Neural cell (in vitro differentiated cells): Measurements from ENCODE around the gene KIT. TPM values are rescaled to one million over a fixed set of nuclear protein-coding genes. Genes with fewer than 3 reads are reported as not detected.

ENCODE experiments used
- H2AFZ ChIP-seq: fragments of 200-600, 300-800 bp; sonication (generic), shearing (Covaris generic); 2 replicates; pipeline ENCODE4 v1.6.0; 2014; ENCODE audit warnings: low read depth, mild to moderate bottlenecking, antibody characterized with exemption, low read length, moderate library complexity
- H3F3A ChIP-seq: fragments of 200-600 bp; shearing (Covaris generic); 2 replicates; pipeline ENCODE4 v1.6.1; 2016; ENCODE audit warnings: mild to moderate bottlenecking, moderate library complexity, mixed read lengths, antibody characterized with exemption, low read length; ENCODE audit not compliant: insufficient read depth, poor library complexity, severe bottlenecking
- H3K27ac ChIP-seq: fragments of 200-600, 300-800 bp; sonication (generic), shearing (Covaris generic); 2 replicates; pipeline ENCODE4 v1.5.1; 2014; ENCODE audit warnings: mild to moderate bottlenecking, low read length, moderate library complexity
- H3K27me3 ChIP-seq: fragments of 300-800, 200-600 bp; sonication (generic), shearing (Covaris generic); 2 replicates; pipeline ENCODE4 v1.6.0; 2014; ENCODE audit warnings: mild to moderate bottlenecking, low read depth, low read length, moderate library complexity; ENCODE audit not compliant: insufficient read depth
- H3K36me3 ChIP-seq: fragments of 300-800, 200-600 bp; sonication (generic), shearing (Covaris generic); 2 replicates; pipeline ENCODE4 v1.5.1; 2014; ENCODE audit warnings: mild to moderate bottlenecking, antibody characterized with exemption, low read length, moderate library complexity; ENCODE audit not compliant: insufficient read depth
- H3K4me2 ChIP-seq: fragments of 300-800, 200-600 bp; sonication (generic), shearing (Covaris generic); 2 replicates; pipeline ENCODE4 v1.6.0; 2014; ENCODE audit warnings: mild to moderate bottlenecking, low read length
- H3K4me3 ChIP-seq: fragments of 300-800, 200-600 bp; sonication (generic), shearing (Covaris generic); 2 replicates; pipeline ENCODE4 v1.5.1; 2014; ENCODE audit warnings: mild to moderate bottlenecking, low read length, moderate library complexity
- H3K79me2 ChIP-seq: fragments of 200-600 bp; shearing (Covaris generic); replicated peaks from 2 replicates; pipeline ENCODE4 v1.6.0; 2014; ENCODE audit warnings: mild to moderate bottlenecking, low read length, moderate library complexity; ENCODE audit not compliant: insufficient read depth
- H3K9ac ChIP-seq: fragments of 300-800, 200-600 bp; sonication (generic), shearing (Covaris generic); 2 replicates; pipeline ENCODE4 v1.6.1; 2016; ENCODE audit warnings: mild to moderate bottlenecking, low read length, mixed read lengths
- H3K9me2 ChIP-seq: fragments of 200-600 bp; shearing (Covaris generic); 2 replicates; pipeline ENCODE4 v1.6.1; 2016; ENCODE audit warnings: mild to moderate bottlenecking, low read length, mixed read lengths; ENCODE audit not compliant: insufficient read depth
- H3K9me3 ChIP-seq: fragments of 200-600, 300-800 bp; sonication (generic), shearing (Covaris generic); 2 replicates; pipeline ENCODE4 v1.6.1; 2016; ENCODE audit warnings: mild to moderate bottlenecking, mixed run types, low read length, moderate library complexity, mixed read lengths
- H4K20me1 ChIP-seq: fragments of 200-600 bp; shearing (Covaris generic); 2 replicates; pipeline ENCODE4 v1.6.1; 2016; ENCODE audit warnings: mild to moderate bottlenecking, mixed run types; ENCODE audit not compliant: insufficient read depth
- EP300 ChIP-seq: fragments of 450-650 bp; conservative IDR thresholded peaks from 2 replicates; pipeline ENCODE4 v1.6.1; 2014; ENCODE audit warnings: antibody characterized with exemption, mild to moderate bottlenecking, moderate library complexity; ENCODE audit not compliant: poor library complexity, severe bottlenecking
- EZH2 ChIP-seq: fragments of 200-600, 300-800 bp; shearing (Covaris generic), sonication (generic); IDR thresholded peaks from 2 replicates; pipeline ENCODE4 v1.6.1; 2014; ENCODE audit warnings: antibody characterized with exemption, low read length, borderline replicate concordance, mild to moderate bottlenecking; ENCODE audit not compliant: insufficient read depth, poor library complexity, severe bottlenecking
- MXI1 ChIP-seq: fragments of 450-650 bp; conservative IDR thresholded peaks from 2 replicates; pipeline ENCODE4 v1.6.1; 2014; ENCODE audit warnings: antibody characterized with exemption, mild to moderate bottlenecking; ENCODE audit not compliant: poor library complexity, severe bottlenecking
- POLR2AphosphoS5 ChIP-seq: IDR thresholded peaks from 2 replicates; pipeline ENCODE4 v1.6.1; 2012
- RAD21 ChIP-seq: fragments of 450-650 bp; conservative IDR thresholded peaks from 2 replicates; pipeline ENCODE4 v1.6.1; 2014; ENCODE audit warnings: antibody characterized with exemption, mild to moderate bottlenecking, moderate library complexity
- REST ChIP-seq: IDR thresholded peaks from 2 replicates; pipeline ENCODE4 v1.6.1; 2012; ENCODE audit warnings: borderline replicate concordance
- SMC3 ChIP-seq: fragments of 450-650 bp; conservative IDR thresholded peaks from 2 replicates; pipeline ENCODE4 v1.6.1; 2014; ENCODE audit warnings: antibody characterized with exemption, mild to moderate bottlenecking, moderate library complexity; ENCODE audit not compliant: poor library complexity
- TAF1 ChIP-seq: IDR thresholded peaks from 2 replicates; pipeline ENCODE4 v1.6.1; 2012; ENCODE audit warnings: low read depth
- polyA plus RNA-seq: library from polyadenylated mRNA; depleted of rRNA; stranded (reverse); fragments of >200 nt; gene quantifications from 2 replicates; pipeline ENCODE4 v1.2.3, GENCODE V29; 2014
- TF ChIP-seq, protein P1 (sequence below): fragments of 450-650 bp; IDR thresholded peaks from 2 replicates; pipeline ENCODE4 v1.5.1; 2014; ENCODE audit warnings: antibody characterized with exemption, mild to moderate bottlenecking, moderate library complexity; ENCODE audit not compliant: poor library complexity, severe bottlenecking

The KIT gene
- polyA plus RNA-seq, 1 donor from 2014 or later: 0.95 TPM

DNA sequence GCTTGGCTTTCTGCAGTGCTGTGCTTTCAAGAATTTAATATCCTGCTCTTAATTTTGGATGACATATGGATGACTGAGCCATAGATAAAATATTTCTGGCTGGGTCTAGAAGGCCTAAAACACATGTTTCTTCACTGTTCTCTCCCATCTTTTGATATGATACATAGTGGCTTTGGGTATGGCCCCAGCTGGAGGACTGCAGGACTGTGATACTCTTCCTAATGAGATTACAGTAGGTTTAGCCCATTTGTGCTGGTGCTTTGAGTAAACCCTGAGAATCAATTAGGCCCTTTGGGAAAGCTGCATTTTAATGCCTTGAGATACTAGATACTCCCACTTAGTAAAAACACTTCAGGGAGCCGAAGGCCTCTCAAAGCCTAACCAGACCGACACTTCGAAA, 38.0 kb downstream of the KIT start:
- H3K27ac ChIP-seq: no peak overlapping the region
- H3K36me3 ChIP-seq: no peaks in the 10 kb centered on the region
- H3K9me3 ChIP-seq: no peaks in the 10 kb centered on the region
- H3K4me2 ChIP-seq: no peak overlapping the region
- no peak overlapping the region for H3K4me3 ChIP-seq
- no peak overlapping the region for H2AFZ ChIP-seq
- TF ChIP-seq, protein P1, sequence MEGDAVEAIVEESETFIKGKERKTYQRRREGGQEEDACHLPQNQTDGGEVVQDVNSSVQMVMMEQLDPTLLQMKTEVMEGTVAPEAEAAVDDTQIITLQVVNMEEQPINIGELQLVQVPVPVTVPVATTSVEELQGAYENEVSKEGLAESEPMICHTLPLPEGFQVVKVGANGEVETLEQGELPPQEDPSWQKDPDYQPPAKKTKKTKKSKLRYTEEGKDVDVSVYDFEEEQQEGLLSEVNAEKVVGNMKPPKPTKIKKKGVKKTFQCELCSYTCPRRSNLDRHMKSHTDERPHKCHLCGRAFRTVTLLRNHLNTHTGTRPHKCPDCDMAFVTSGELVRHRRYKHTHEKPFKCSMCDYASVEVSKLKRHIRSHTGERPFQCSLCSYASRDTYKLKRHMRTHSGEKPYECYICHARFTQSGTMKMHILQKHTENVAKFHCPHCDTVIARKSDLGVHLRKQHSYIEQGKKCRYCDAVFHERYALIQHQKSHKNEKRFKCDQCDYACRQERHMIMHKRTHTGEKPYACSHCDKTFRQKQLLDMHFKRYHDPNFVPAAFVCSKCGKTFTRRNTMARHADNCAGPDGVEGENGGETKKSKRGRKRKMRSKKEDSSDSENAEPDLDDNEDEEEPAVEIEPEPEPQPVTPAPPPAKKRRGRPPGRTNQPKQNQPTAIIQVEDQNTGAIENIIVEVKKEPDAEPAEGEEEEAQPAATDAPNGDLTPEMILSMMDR: no peak
- TF ChIP-seq REST (no peak), RAD21 (no peak), TAF1 (no peak), POLR2AphosphoS5 (no peak), EP300 (no peak), MXI1 (no peak), SMC3 (no peak), EZH2 (no peak)
- no peak overlapping the region for H3K9ac ChIP-seq
- H3K27me3 ChIP-seq: no peaks in the 10 kb centered on the region
- no peaks in the 10 kb centered on the region for H3K9me2 ChIP-seq
- H4K20me1 ChIP-seq: no peaks in the 10 kb centered on the region
- no peaks in the 10 kb centered on the region for H3K79me2 ChIP-seq
- no peaks in the 10 kb centered on the region for H3F3A ChIP-seq

DNA sequence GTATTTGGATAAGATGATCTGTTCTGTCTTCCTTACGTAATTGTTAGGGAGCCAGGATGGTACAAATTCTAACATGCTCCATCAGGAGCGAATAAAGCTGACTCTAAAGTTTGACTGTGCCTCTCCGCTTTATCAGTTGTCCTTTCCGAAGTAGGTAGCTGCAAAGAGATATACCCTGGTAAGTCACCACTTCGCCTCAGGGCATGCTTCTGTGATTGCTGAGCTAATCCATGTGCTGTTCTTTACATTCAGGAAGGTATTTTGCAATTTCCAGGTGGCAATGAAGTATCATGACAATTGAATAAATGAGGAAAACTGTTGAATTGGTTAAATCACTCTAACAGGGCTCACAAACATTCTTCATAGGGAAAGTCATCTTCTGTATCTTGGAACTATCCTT, 38.9 kb downstream of the KIT start:
- no peaks in the 10 kb centered on the region for H3K36me3 ChIP-seq
- no peaks in the 10 kb centered on the region for H4K20me1 ChIP-seq
- TF ChIP-seq EP300 (no peak), EZH2 (no peak), RAD21 (no peak), MXI1 (no peak), REST (no peak), POLR2AphosphoS5 (no peak), SMC3 (no peak), TAF1 (no peak)
- TF ChIP-seq, protein P1: no peak
- no peak overlapping the region for H3K4me2 ChIP-seq
- no peaks in the 10 kb centered on the region for H3K79me2 ChIP-seq
- H3K27ac ChIP-seq: no peak overlapping the region
- H3F3A ChIP-seq: no peaks in the 10 kb centered on the region
- H3K4me3 ChIP-seq: no peak overlapping the region
- no peaks in the 10 kb centered on the region for H3K27me3 ChIP-seq
- no peak overlapping the region for H2AFZ ChIP-seq
- H3K9ac ChIP-seq: no peak overlapping the region
- no peaks in the 10 kb centered on the region for H3K9me2 ChIP-seq
- no peaks in the 10 kb centered on the region for H3K9me3 ChIP-seq
